SU-DHL-6 (cell line): ENCODE measurements around the gene PDGFD.

Experiments
- CTCF ChIP-seq: fragments of 200-600 bp; sonication (generic); IDR thresholded peaks from one replicate; pipeline ENCODE4 v1.5.1; 2017; ENCODE audit warnings: antibody characterized with exemption, mild to moderate bottlenecking, low read length, moderate library complexity; ENCODE audit not compliant: insufficient read depth, poor library complexity, severe bottlenecking
- EZH2phosphoT487 ChIP-seq: fragments of 200-600 bp; sonication (generic), shearing (Covaris generic); conservative IDR thresholded peaks from 2 replicates; pipeline ENCODE4 v1.6.1; 2018; ENCODE audit warnings: mild to moderate bottlenecking, antibody characterized with exemption, low read length, moderate library complexity, mixed read lengths

- TF ChIP-seq CTCF (no peak), EZH2phosphoT487 (no peak)
Measured at GRCh38 chr11:104011044-104011443, 152.9 kb downstream of the PDGFD start.
